ENCODE results near the gene LMF2. TPM values are rescaled to one million over a fixed set of nuclear protein-coding genes. Genes with fewer than 3 reads are reported as not detected.

LMF2 gene
- total RNA-seq, 2 experiments from 2014 or later = 128 to 141 TPM

DNA sequence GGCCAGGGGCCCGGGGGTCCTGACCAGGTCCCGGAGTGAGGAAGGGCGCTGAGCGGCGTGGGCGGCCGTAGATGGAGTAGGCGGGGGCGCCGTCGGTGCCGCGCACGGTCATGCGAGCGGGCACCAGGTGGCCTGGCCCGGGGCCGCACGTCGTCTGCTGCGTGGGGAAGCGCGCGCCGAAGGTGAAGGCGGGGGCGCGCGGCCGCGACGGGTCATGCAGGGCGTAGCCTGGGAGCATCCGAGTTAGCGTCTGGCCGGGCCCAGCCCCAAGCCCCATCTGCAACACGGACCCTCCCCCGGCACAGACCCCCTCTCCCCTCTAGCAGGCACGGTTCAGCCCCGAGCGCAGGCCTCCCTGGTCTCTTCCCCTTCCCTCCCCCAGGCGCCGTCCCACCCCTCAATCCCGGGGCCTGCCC, 24.1 kb upstream of the LMF2 start:
- Mint-ChIP-seq H3K4me3 (peak overlapping the region; percentile 95), H3K4me1 (peaks cover 43% of the 10 kb centered on the region), H3K36me3 (peaks cover 19% of the 10 kb centered on the region), H3K27me3 (no peaks in the 10 kb centered on the region), H3K9me3 (no peaks in the 10 kb centered on the region), H3K27ac (peak overlapping the region; percentile 100)
- DNase-seq (peak; percentile 86), ATAC-seq (ENCODE audit: low read depth) (peak; percentile 36)
- POLR2A ChIA-PET = interaction anchor here (0.8 to 13.0 kb wide), 13 partner anchors 11 to 90 kb away, joined by 3 to 247 read pairs (median 7); partner anchors contain the start of genes CHKB, KLHDC7B, LMF2 and NCAPH2

GRCh38 chr22:50530877-50531545, 23.5 kb upstream of the LMF2 start:
- peaks cover 19% of the 10 kb centered on the region for H3K36me3 Mint-ChIP-seq
- no peaks in the 10 kb centered on the region for H3K27me3 Mint-ChIP-seq
- DNase-seq (peak; percentile 87), ATAC-seq (ENCODE audit: low read depth) (peak; percentile 37)
- H3K27ac Mint-ChIP-seq = peak overlapping the region; percentile 100
- H3K4me3 Mint-ChIP-seq = peak overlapping the region; percentile 95
- POLR2A ChIA-PET = interaction anchor here (1.0 to 13.0 kb wide), 11 partner anchors 11 to 90 kb away, joined by 4 to 247 read pairs (median 8); partner anchors contain the start of genes CHKB, KLHDC7B, LMF2 and NCAPH2
- peaks cover 41% of the 10 kb centered on the region for H3K4me1 Mint-ChIP-seq
- no peaks in the 10 kb centered on the region for H3K9me3 Mint-ChIP-seq

- DNase-seq (no peak), ATAC-seq (ENCODE audit: low read depth) (peak; percentile 5)
- H3K36me3 Mint-ChIP-seq = peaks cover 19% of the 10 kb centered on the region
- POLR2A ChIA-PET = interaction anchor here (1.5 to 13.0 kb wide), 7 partner anchors 12 to 91 kb away, joined by 4 to 247 read pairs (median 15); partner anchors contain the start of genes KLHDC7B and SYCE3
- peak overlapping the region; percentile 95 for H3K4me3 Mint-ChIP-seq
- peak overlapping the region; percentile 100 for H3K27ac Mint-ChIP-seq
- H3K4me1 Mint-ChIP-seq = peaks cover 41% of the 10 kb centered on the region
- H3K27me3 Mint-ChIP-seq = no peaks in the 10 kb centered on the region
- H3K9me3 Mint-ChIP-seq = no peaks in the 10 kb centered on the region
Observed at GRCh38 chr22:50530580-50530876, 23.0 kb upstream of the LMF2 start.

DNA sequence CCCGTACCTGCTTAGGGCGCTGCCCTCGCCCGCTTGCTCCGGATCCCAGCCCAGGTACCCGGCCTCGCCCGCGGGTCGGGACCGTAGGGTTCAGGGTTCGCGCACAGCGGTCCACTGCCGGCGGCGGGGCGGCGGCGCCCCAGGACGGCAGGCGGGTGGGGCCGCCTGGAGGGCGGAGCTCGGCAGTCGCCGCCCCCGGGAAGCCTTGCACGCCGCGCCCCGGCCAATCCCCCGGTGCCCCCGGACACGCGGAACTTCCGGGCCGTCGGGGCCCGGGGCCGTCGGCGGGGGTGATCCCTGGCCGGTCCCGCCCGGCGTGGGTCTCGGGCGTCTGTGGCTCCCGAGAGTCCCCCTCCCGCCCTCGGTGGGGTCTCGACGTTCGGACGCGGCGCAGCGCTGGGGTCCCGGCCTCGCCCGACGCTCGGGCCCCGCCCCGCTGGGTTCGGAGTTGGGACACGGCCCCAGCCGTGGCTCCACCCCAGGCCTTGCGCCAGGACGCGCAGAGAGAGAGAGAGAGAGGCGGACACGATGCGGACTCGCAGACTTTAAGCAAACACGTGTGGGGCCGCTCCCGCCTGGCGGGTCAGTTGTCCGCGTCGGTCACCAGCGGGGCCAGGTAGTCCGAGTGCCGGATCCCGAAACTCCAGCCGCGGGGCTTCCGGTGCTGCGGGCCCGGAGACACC, 22.5 kb upstream of the LMF2 start, which contains the start of gene TYMP:
Gene TYMP (minus strand): TSS at position 116 of the 683 bp plus-strand sequence. CDS start 303 bp downstream, outside the sequence.
- ATAC-seq (ENCODE audit: low read depth) = peak; percentile 20
- Mint-ChIP-seq H3K4me1 (peaks cover 41% of the 10 kb centered on the region), H3K27me3 (no peaks in the 10 kb centered on the region)

DNA sequence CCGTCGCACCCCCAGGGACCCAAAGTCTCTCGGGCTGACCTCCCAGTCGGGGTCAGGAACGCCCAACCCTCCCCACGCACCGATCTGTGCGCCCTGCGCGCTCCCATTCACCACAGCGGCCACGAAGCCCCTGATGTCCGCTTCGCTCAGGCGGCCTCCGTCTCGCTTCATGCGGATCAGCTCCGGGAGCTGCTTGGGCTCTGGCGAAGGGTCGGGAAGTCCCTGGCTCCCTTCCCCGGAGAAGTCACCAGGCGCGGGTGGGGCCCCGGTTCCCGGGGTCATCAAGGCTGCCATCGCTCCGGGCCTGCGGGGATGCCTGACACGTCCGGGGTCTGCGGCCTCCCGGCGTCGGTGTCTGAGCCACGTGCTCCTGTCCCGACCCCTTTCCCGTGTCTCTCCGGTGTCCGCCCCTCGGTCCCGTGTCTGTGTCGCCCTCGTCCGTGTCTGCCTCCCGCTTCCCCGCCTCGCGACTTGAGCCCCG, 22.0 kb upstream of the LMF2 start:
- no peaks in the 10 kb centered on the region for H3K27me3 Mint-ChIP-seq
- POLR2A ChIA-PET = interaction anchor here (0.7 to 13.0 kb wide), 14 partner anchors 11 to 97 kb away, joined by 3 to 300 read pairs (median 7); partner anchors contain the start of genes CHKB, CPT1B, KLHDC7B and LMF2
- peak overlapping the region; percentile 94 for H3K27ac Mint-ChIP-seq
- DNase-seq = no peak
- peak overlapping the region; percentile 84 for H3K4me3 Mint-ChIP-seq
- peaks cover 42% of the 10 kb centered on the region for H3K4me1 Mint-ChIP-seq
- no peaks in the 10 kb centered on the region for H3K9me3 Mint-ChIP-seq
- H3K36me3 Mint-ChIP-seq = peaks cover 24% of the 10 kb centered on the region
- ATAC-seq (ENCODE audit: low read depth) = no peak

More for the DNA sequence above, 22.5 kb upstream of the LMF2 start, which contains the start of gene TYMP:
- peak within 1 kb of the TSS; percentile 95 for H3K4me3 Mint-ChIP-seq
- POLR2A ChIA-PET = interaction anchor here (0.6 to 13.0 kb wide), 14 partner anchors 10 to 96 kb away, joined by 3 to 300 read pairs (median 7); partner anchors contain the start of genes CHKB, CPT1B, KLHDC7B and LMF2
- H3K27ac Mint-ChIP-seq = peak within 1 kb of the TSS; percentile 100
- H3K9me3 Mint-ChIP-seq = no peaks in the 10 kb centered on the region
- H3K36me3 Mint-ChIP-seq = peaks cover 19% of the 10 kb centered on the region
- DNase-seq = peak; percentile 91

- H3K27me3 Mint-ChIP-seq = no peaks in the 10 kb centered on the region
- peaks cover 40% of the 10 kb centered on the region for H3K4me1 Mint-ChIP-seq
Observed at GRCh38 chr22:50528682-50529415, 21.3 kb upstream of the LMF2 start.

GRCh38 chr22:50527921-50528681, 20.6 kb upstream of the LMF2 start:
- no peaks in the 10 kb centered on the region for H3K27me3 Mint-ChIP-seq
- peaks cover 37% of the 10 kb centered on the region for H3K4me1 Mint-ChIP-seq
- DNase-seq (no peak), ATAC-seq (ENCODE audit: low read depth) (no peak)
- no peaks in the 10 kb centered on the region for H3K9me3 Mint-ChIP-seq
- peaks cover 22% of the 10 kb centered on the region for H3K36me3 Mint-ChIP-seq
- H3K27ac Mint-ChIP-seq = peak overlapping the region; percentile 94
- peak overlapping the region; percentile 84 for H3K4me3 Mint-ChIP-seq
- POLR2A ChIA-PET = interaction anchor here (1.0 to 13.0 kb wide), 9 partner anchors 12 to 277 kb away, joined by 3 to 300 read pairs (median 93); partner anchors contain the start of genes CHKB, CPT1B, HDAC10 and KLHDC7B

More at GRCh38 chr22:50528682-50529415, 21.3 kb upstream of the LMF2 start:
- no peaks in the 10 kb centered on the region for H3K9me3 Mint-ChIP-seq
- H3K36me3 Mint-ChIP-seq = peaks cover 24% of the 10 kb centered on the region
- peak overlapping the region; percentile 84 for H3K4me3 Mint-ChIP-seq
- ATAC-seq (ENCODE audit: low read depth) = no peak
- DNase-seq = peak; percentile 52
- POLR2A ChIA-PET = interaction anchor here (1.1 to 13.0 kb wide), 9 partner anchors 11 to 278 kb away, joined by 3 to 300 read pairs (median 93); partner anchors contain the start of genes CHKB, CPT1B, HDAC10 and KLHDC7B
- peak overlapping the region; percentile 94 for H3K27ac Mint-ChIP-seq

DNA sequence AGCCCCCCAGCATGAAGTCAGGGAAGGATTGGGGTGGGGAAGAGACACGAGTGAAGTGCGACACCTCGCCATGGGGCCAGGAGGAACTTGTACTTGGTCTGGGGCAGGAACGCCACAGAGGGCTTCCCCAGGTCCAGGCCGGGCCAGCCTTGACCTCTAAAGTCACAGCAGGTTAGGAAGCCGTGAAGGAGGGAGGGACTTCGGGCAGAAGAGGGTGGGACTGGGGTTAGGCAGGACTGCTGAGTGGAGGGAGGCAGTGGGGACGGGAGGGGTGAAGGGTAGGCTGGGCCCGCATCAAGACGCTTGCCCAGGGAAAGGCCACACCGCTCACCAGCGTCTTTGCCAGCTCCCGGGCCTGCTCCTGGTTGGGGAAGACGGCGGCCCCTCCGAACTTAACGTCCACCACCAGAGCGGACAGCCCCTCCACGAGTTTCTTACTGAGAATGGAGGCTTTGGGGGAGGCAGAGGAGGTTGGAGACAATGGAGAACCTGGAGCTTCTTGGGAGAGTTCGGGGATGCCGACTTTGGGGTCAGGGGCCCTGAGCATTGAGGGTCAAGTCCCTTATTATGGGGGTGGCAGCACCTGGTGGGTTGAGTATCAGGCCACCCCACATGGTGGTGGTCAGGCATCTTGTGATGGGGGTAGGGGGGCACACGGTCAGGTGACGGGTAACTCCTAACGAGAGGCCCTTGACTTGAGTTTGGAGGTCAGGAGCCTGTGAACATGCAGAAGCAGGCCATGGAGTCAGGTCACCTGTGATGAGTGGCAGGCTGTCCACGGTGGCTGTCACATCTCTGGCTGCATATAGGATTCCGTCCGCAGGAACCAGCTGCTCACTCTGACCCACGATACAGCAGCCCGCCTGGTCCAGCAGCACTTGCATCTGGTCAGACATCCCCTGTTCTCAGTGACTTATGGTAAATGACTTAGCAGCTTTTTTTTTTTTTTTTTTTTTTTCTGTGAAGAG, 19.6 kb upstream of the LMF2 start:
- peak overlapping the region; percentile 84 for H3K4me3 Mint-ChIP-seq

GRCh38 chr22:50526108-50526833, 18.8 kb upstream of the LMF2 start:
- POLR2A ChIA-PET = interaction anchor here (0.7 to 13.0 kb wide), 35 partner anchors 9 to 712 kb away, joined by 3 to 300 read pairs (median 7); partner anchors contain the start of genes ARSA, CHKB, CPT1B and HDAC10
- peaks cover 30% of the 10 kb centered on the region for H3K4me1 Mint-ChIP-seq
- peaks cover 21% of the 10 kb centered on the region for H3K36me3 Mint-ChIP-seq
- ATAC-seq (ENCODE audit: low read depth) (peak; percentile 40), DNase-seq (peak; percentile 91)
- H3K27ac Mint-ChIP-seq = peak overlapping the region; percentile 94
- H3K4me3 Mint-ChIP-seq = peak overlapping the region; percentile 84
- H3K9me3 Mint-ChIP-seq = no peaks in the 10 kb centered on the region
- no peaks in the 10 kb centered on the region for H3K27me3 Mint-ChIP-seq

More for the DNA sequence above, 19.6 kb upstream of the LMF2 start:
- Mint-ChIP-seq H3K36me3 (peaks cover 21% of the 10 kb centered on the region), H3K4me1 (peaks cover 30% of the 10 kb centered on the region), H3K27ac (peak overlapping the region; percentile 94), H3K9me3 (no peaks in the 10 kb centered on the region), H3K27me3 (no peaks in the 10 kb centered on the region)
- POLR2A ChIA-PET = interaction anchor here (0.6 to 13.0 kb wide), 12 partner anchors 13 to 233 kb away, joined by 3 to 300 read pairs (median 25); partner anchors contain the start of genes ARSA, CHKB, CPT1B and KLHDC7B
- no peak for ATAC-seq (ENCODE audit: low read depth)
- DNase-seq = peak; percentile 55

DNA sequence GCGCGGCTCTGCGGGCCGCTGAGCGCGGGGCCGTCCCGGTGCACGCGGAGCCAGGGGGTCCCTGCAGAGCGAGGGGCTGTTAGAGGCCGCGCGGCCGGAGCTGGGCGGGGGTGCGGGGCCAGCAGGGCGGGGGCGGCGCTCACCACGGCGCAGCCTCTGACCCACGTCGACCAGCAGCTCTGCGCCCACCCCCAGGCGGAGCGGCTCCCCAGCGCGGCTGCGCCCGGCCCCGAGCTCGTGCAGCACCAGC, 18.3 kb upstream of the LMF2 start:
- DNase-seq = no peak
- POLR2A ChIA-PET = interaction anchor here (0.7 to 13.0 kb wide), 37 partner anchors 8 to 711 kb away, joined by 3 to 300 read pairs (median 6); partner anchors contain the start of genes ADM2, ARSA, CHKB and CPT1B
- Mint-ChIP-seq H3K27me3 (no peaks in the 10 kb centered on the region), H3K27ac (peak overlapping the region; percentile 95), H3K36me3 (peaks cover 22% of the 10 kb centered on the region), H3K9me3 (no peaks in the 10 kb centered on the region), H3K4me3 (peak overlapping the region; percentile 96), H3K4me1 (peaks cover 30% of the 10 kb centered on the region)
- ATAC-seq (ENCODE audit: low read depth) = no peak

Data from activated naive CD8-positive, alpha-beta T cell treated with anti-CD3 and anti-CD28 coated beads, Interleukin-2, amount 10 ng/mL, durations not matched to agents 7 days and 5 days (primary cell).